NCI-H69 (cell line): ENCODE data around the gene AKAP6.

Experiments used
- DNase-seq: peaks from one replicate; lab custom pipeline; 2025; lab: John Stamatoyannopoulos, UW

Gene AKAP6

DNA sequence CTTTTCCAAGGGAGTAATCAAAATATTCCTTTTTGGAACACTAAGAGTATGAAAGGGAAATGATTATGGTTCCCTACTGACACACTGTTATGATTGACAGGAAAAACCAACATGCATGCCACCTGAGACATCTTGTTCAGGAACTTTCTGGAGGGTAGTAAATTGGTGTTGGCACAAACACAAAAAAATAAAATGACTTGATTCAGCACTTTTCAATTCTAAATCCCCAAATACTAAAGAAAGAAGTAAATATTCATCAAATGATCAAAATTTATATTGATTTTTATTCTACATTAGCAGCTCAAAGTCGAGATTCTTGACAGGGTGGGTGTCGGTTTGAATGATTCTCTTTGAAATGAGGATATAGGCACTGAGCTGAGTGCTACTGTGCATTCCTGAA lies 338.2 kb downstream of the AKAP6 start:
- no peak for DNase-seq

DNA sequence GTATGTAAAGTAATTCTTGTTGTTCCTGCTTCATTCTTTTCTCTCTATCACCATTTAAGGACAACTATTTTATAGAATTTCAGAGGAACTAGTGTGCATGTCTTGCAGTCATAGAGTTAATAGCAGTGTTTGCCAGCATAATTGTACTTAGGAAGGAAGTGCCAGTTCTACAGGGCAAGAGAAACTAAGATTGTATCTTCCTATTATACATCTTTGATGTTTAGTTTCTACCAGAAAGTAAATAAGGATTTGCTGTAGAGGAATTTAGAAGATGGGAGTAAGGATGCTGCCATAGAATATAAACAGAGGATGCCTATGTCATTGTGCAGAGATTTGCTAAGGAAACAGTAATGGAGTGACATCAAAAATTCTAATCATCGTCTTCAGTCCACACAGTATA lies 338.7 kb downstream of the AKAP6 start:
- no peak for DNase-seq

DNA sequence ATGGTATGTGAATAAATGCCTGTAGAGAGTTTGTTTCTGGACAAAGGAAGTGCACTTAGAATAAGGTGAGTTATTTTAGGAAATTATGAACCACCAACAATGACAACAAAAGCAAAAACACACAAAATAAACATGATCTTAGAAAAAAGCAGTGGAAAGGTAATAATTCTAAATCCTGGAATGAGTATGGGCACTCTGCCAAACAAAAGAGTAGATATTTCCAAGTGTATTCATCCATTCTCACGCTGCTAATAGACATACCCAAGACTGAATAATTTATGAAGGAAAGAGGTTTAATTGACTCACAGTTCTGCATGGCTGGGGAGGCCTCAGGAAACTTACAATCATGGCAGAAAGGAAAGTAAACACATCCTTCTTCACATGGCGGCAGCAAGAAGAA lies 340.3 kb downstream of the AKAP6 start:
- no peak for DNase-seq

DNA sequence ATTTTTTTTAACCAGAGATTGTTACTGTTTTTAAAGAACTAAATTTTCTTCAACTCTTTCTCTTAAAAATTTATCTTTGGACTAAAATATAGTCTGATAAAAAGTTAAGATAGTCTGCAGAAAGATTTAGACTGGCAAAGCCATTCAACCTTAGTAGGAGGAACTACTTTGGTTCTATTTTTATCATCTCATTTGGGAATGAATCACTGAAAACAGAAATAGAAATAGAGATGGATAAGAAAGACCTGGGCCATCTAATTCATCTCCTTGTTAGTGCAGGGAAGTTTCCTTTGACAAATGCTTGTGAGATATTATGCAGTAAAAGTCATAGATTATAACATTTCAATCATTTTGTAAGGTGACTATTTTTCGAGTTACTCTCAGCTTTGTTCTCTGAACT lies 346.3 kb downstream of the AKAP6 start:
- no peak for DNase-seq

DNA sequence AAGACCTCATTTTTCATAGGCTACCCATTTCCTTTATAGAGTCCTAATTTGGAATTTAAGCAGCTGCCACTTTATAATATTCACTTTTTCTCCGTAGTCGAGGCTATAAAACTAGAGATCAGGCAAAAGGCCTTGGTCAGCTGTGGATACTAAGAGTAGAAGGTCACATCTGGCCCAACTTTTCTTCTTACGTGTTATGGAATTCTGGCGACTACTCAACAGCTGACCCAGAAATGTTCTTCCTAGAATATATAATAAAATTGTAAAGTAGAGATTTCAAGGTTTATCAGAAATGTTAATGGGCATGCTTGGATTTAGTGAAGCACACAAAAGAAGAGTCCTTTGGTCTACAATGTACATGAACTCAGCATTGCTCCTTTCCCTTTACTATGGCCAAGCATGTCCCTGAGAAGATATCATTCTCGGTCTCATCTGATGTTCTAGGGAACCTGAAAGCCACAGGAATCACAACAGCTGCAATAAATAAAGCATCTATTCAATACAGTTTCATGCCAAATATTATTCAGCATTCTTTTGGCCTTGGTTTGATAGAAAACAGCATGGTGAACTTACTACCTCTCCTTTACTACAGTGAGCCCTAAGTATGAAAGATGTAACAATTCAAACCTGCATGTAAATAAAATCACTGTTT lies 348.2 kb downstream of the AKAP6 start:
- no peak for DNase-seq

DNA sequence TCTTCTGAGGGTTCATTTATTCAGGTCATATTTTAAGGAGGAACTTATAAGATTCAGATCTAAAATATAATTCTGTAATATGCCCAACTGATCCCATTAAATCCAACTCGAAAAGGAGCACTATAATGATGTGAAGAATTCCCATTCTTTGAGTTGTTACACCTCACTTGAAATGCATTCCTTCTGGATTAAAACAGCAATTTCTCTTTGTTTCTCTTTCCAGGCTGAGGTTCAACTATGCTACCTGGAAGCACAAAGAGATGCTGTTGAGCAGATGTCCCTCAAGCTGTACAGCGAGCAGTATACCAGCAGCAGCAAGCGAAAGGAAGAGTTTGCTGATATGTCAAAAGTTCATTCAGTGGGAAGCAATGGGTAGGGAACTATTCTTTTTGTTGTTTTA lies 349.0 kb downstream of the AKAP6 start:
- no peak for DNase-seq

DNA sequence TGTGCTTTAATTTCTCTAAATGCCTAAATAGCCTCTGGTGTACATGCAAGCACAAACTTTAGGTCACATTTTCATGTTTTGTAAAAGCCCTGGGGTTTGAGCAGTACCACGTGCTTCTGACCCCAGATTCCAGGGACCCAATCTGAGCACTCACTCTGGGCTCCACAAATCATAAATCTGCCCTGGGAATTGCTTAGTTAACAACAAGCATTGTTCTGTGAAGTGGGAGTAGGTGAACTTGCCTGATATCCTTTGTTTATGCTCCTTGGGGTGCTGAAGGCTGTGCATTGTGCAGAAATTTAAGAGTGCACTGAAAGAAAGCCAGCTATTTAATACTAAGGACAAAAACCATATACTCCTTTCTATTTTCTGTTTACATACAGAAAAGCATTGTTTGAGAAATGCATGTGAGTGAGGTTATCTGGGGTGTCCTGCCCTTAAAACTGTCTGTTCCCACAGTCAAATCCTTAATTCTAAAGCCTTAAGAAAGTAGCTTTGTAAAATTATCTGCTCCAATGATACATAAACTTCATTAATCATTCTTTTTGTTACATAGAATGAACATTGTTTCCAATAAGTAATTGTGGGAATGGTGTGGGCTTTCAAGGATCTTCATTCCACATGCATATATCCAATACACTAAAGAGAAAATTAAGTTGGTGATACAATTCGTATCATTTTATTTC lies 351.0 kb downstream of the AKAP6 start:
- DNase-seq: peak; percentile 77

DNA sequence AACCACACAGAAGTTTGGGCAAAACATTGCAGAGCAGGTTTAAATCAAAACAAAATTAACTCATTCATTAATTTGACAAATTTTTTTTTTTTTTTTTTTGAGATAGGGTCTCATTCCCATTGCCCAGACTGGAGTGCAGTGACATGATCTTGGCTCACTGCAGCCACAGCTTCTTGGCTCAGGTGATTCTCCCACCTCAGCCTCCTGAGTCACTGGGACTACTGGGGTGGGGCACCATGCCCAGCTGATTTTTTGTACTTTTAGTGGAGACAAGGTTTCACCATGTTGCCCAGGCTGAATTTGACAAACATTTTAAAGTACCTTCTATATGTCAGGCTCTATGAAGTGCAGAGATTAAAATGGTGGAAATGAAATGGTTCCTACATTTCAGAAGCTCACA lies 352.5 kb downstream of the AKAP6 start:
- DNase-seq: no peak

DNA sequence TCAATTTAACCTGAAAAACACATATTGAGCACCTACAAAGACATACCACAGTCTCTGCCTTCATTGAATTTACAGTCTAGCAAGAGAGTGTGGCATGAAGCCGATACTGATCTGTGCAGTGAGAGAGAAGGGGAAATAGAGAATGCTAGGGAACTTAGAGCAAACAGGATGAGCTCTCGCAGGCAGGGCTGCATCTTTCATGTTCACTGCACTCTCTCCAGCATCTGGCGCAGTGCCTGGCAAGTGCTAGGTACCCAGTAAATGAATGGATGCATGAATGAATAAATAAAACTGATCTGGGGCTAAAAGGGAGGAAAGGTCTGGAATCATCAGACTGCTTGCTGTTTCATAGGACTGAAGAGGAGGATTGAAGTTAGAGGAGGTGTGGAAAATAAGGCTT lies 353.1 kb downstream of the AKAP6 start:
- DNase-seq: peak; percentile 54

DNA sequence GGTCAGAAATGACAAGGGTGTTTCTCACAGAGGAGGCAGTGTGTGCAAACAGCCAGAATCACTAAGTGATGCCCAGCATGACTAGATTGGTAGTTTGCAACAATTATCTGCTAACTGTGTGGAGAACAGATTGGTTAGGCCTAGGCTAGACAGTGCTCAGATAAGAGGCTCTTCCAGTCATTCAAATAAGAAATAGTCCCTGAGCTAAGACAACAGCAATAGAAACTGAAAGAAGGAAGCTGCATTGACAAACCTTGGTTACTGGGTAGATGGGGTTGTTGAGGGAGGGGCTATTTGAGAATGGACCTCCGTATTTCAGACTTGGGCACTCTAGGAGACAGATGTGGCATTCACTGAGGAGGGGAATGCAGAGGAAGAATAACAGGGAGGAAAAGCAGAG lies 354.6 kb downstream of the AKAP6 start:
- no peak for DNase-seq

DNA sequence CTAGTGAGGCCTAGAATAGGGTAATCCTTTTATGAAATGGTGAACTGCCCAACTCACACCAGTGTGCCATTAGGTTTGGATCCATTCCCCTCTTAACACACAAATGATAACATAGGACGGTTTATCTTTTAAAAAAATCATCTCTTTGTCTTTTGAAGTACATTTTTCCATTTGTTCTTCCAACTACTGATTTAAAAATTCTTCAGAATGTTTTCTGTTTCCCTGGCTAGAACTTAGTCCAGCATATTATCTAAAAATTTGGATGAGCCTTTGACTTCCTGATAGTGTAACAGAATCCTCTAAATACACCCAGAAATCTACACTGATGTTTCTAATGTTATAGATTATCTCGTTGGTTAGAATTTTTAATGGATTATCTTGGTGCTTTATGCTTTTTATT lies 359.8 kb downstream of the AKAP6 start:
- no peak for DNase-seq

DNA sequence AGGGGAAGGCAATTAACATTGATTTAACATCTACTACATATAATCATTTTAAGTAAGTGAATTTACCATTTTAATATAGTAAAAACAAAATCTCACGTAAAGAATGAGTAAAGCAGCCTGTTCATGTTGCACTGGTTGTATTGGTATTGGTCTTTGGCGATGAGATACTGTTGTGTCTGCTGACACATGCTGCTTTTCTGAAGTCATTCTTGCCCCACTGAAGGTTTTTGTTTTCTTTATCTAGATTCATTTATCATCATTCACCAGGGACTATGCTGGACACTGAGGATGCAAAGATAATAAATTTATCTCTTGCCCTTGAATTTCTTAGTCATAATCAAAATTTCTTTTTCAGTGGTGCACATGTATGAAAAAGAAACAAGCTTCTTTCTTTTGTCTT lies 363.3 kb downstream of the AKAP6 start:
- DNase-seq: no peak

DNA sequence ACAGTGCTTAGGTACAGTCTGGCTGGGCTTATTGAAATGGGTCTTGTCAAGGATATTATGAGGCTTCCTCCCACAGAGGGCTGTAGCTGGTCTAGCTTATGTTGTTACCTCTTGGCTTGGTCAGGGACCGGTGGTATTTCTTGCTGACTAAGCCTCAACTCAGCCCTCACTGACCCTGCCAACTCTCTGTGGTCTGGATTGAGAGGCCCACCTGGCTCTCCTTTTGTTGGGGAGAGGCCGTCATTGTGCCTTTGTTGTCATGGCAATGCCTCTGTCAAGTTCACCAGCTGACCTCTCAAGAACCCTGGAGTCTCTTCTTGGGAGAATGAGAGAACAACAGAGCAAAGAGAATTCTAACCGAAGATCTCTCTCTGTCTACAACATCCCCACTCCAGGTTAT lies 364.0 kb downstream of the AKAP6 start:
- DNase-seq: no peak

DNA sequence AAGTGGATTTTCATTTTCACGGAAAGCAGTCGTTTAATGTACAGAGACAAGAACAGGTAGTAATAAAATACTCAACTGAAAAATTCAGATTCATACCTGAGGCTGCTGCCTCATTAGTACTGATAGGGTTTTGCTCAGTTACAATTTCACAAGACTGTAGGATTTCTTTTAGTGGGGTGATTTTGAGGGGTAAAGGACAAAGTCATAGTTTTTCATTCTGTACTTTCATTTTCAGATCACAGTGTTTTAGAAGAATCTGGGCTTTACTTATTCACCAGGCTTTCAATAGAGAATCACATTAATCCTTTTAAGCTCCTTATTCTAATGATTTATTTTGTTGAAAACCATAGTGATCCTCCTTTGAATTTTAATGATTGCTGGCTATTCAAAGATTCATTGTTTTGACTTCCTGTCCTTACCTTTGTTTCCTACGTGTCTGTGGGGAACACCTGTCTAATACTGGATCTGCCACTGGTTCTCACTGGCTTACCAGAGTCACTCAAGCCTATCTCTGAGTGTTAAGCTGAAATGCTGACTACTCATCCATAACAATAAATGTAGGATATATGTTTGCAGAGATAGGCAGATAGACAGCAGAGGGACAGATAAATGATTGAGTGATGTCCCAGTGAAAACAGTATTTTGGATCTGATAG lies 365.8 kb downstream of the AKAP6 start:
- DNase-seq: peak; percentile 18

DNA sequence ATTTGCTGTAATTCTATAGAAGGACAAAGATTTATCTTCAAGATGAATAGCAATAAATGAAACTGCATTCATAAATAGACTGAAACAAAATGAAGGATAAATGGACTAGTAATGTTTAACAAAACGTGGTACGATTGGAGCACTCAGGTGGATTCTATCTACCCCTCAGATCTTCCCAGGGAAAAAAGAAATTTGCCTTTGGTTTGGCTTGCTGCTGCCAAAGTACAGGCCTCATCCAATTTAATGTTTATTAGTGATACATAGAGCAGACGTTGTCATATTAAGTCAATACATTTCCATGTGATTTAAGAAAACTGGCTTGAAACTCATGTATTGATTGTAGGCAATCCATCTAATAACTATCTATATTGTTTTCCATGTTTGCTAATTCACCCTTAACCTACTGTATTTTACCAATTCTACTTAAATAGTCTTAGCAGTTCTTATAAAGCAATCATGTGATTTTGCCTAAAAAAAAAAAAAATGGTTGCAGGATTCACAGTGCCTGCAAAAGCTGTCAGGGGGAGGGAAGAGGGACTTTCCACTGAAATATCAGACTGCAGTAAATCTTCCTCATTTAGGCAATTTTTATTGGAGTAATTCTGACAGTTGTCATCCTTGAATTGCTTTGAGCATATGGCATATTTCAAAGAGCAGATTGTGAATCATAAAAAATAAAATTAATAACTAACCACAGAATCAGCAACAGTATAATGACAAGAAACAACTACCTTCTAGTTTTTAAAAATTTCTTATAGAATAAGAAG lies 367.4 kb downstream of the AKAP6 start:
- peak; percentile 3 for DNase-seq

DNA sequence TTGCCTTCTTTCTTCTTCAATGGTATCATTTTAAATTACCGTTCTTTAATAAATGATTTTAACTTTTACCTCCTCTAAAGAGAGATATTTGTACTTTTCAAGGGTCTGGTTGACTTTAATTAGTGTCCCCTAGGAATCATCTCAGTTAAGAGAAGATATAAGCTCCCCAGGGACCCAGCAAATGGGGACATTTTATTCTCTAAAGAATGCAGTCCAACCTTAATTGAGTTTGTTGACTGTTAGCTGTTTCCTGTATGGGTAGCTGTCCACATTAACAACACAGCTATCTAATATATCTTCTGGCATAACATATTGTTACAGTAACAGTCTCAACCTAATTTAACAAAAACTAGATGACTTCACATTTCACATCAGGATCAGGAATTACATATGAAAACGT lies 368.0 kb downstream of the AKAP6 start:
- peak; percentile 21 for DNase-seq

DNA sequence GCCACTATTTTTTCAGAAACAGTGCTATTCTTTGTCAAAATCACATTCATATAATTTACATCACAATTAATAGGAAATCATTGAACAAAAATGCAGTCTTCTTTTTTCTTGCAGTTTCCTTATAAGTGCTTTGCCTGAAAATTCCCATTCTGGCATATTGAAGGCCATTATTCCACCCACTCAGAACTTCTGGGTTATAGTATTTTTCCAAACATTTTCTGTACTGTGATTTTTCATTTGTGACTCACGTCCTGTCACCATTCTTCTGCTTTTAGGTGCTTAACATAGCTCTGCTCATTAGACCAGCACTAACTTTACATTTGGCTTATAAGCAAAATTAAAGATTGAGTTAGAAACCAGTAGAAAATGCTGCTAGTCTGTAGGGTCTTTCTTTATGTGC lies 368.6 kb downstream of the AKAP6 start:
- no peak for DNase-seq

DNA sequence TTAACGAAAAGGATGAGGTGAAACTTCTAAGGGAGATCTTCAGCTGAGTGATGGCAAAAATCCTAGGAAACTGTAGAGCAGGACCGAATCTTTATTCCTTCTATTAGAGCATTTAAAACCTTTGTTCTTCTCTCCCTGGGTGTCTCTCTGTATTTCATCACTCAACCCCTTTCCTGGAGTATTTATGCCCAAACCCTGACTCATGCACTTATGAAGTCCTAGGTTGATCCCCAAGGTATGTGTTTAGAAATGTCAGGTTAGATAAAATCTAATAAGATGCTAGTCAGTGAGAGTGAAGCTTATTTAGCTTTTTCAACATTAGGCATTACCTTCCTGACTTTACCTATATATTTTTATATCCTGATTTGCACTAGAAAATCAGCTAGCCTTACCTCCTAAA lies 369.7 kb downstream of the AKAP6 start:
- DNase-seq: no peak

DNA sequence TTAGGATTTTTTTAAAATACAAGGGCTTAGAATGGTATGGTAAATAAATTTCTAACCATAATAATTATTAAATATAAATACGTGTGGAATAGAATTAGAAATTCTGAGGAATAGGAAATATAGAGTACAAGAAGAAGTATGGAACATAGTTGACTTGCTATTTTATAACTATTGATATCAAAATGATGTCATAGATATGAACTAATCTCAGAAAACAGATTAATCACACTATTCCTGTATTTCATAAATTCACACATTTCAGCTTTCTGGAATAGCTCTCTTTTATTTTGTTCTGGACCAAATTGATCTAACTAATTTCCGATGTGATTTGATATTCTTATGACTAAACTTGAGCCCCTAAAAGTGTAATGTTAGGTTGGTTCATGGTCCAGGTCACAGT lies 372.4 kb downstream of the AKAP6 start:
- DNase-seq: no peak

DNA sequence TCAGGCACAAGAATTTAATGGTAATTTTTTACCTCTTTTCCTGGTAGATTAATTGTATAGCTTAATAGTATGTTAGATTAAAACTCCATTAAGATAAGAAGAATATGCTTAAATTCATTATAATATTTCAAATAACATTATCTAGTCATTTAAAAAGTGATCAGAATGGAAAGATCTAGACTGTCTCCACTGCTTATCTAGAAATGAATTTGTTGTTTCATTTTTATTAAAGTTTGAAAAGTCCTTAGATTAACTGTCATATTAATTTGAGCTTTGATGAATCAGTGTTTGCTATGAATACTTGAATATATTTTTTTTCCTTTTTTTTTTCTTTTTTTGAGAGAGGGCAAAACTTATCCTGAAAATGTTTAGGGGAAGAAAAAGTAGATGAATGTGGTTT lies 373.0 kb downstream of the AKAP6 start:
- no peak for DNase-seq

DNA sequence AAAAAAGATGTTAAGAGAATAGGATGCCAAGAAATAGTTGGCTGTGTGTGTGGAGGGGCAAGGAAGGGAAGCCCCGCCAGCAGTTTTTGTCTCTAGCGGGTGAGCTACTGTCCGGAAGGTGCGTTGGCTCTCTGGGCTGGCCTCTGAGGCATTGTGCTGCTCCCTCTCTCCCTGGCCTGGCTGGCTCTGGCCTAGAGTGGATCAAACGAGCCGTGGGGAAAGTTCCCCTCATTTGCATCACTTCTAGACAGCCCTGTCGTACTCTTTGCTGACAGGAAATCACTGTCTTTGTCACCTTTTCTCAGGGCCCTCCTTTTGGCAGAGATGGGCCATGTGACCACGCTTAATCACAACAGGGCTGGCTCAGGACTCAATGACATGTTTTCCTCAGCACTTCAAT lies 373.5 kb downstream of the AKAP6 start:
- no peak for DNase-seq

DNA sequence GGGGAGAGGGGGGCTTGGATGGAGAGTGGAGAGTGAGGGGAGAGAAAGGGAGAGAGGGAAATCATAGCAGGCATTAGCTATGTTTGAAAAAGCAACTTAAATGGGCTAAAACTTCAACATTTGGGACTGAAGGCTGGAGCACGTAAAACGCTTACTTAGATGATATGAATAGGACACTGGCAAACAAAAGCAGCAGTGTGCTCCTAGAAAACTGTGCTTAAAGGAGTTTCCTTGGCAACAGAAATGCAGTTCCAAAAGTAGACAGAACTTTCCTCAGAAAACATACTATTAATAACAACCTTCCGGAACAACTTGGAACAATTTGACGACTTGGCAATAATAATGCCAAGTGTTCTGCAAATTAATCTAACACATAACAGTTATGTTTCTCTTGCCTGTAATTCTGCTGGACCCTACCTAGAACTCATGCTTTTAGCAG lies 374.1 kb downstream of the AKAP6 start:
- DNase-seq: no peak
